Body of pancreas (tissue), 4 donors: Measurements from ENCODE around the gene C1orf232.

Experiments used
- CTCF ChIP-seq, 7 experiments: fragments of 450-650 bp in 4 of 7; fragments of 200-600 bp in 3 of 7; sonication (generic) in 3 of 7; IDR thresholded peaks; one replicate each; pipeline ENCODE4 v1.5.1; 2016 to 2019; ENCODE audit warnings: antibody characterized with exemption in 7 of 7
- POLR2A ChIP-seq, 3 donors: fragments of 450-650 bp; IDR thresholded peaks; one replicate each; pipeline ENCODE4 v1.6.1; 2016; ENCODE audit warnings: antibody characterized with exemption in 3 of 3, mild to moderate bottlenecking in 2 of 3

- TF ChIP-seq CTCF (IDR thresholded peaks at IDR 0.05) (no peak), POLR2A (IDR thresholded peaks at IDR 0.05) (no peak)
Measured at GRCh38 chr1:26163684-26164035, 5.1 kb downstream of the C1orf232 start.
